Left cardiac atrium (tissue), 4 donors: ENCODE data around the gene MAPK13. TPM values are rescaled to one million over a fixed set of nuclear protein-coding genes. Genes with fewer than 3 reads are reported as not detected.

Experiments
- ATAC-seq, 2 donors: fragments of 200-7000 bp; cut with Tn5 transposase; one replicate each; pipeline ENCODE4 v1.9.1; 2020; ENCODE audit warnings: mild to moderate bottlenecking in 2 of 2, moderate library complexity in 2 of 2
- DNase-seq: peaks from one replicate; pipeline ENCODE4 v3.0.0-alpha.2; 2020
- intact Hi-C, 2 donors: fragments of 100-400 bp; cut with DNase I; formaldehyde crosslinking; loops; one replicate each; pipeline versions ENCODE4 v1.14.1 to v1.15.1; 2022 to 2023
- total RNA-seq, 2 donors: library from RNA; stranded (reverse); fragmentation: NEBNext Ultra II Directional; extraction: Animal tissue kit (Norgen Biotek cat#: 25700); gene quantifications; one replicate each; pipeline ENCODE4 v1.2.1, GENCODE V29; 2021
- donor health status: DM: no; HTN: yes; CAD: no.
- donor health status: DM: no; HTN: yes; CAD: no; lungs with severe emphysema.
- donor health status: DM: yes; HTN: yes; CAD: no.
- donor health status: Dilated cardiomyopathy.

MAPK13 gene
- total RNA-seq, 2 donors from 2014 or later = 1.9 to 4.6 TPM

- DNase-seq = no peak
- intact Hi-C loops = no loop called here
- ATAC-seq = no peak
Measured at GRCh38 chr6:36138667-36139066, 8.4 kb downstream of the MAPK13 start.

GRCh38 chr6:36139431-36139830, 9.1 kb downstream of the MAPK13 start:
- ATAC-seq = no peak
- intact Hi-C loops = no loop called here
- DNase-seq = no peak

- no peak for ATAC-seq
- intact Hi-C loops = no loop called here
- DNase-seq = no peak
Measured at GRCh38 chr6:36139991-36140710, 9.8 kb downstream of the MAPK13 start.

GRCh38 chr6:36141091-36141490, 10.8 kb downstream of the MAPK13 start:
- DNase-seq (no peak), ATAC-seq (no peak)
- intact Hi-C loops = no loop called here

- no peak for DNase-seq
- intact Hi-C loops = no loop called here
- no peak for ATAC-seq
Measured at GRCh38 chr6:36141961-36142360, 11.6 kb downstream of the MAPK13 start.

- intact Hi-C loops = no loop called here
- ATAC-seq (no peak), DNase-seq (no peak)
Measured at GRCh38 chr6:36142971-36143838, 12.9 kb downstream of the MAPK13 start.

- ATAC-seq = no peak
- DNase-seq = no peak
- intact Hi-C loops = no loop called here
Measured at GRCh38 chr6:36145495-36145894, 15.2 kb downstream of the MAPK13 start.

- intact Hi-C loops = no loop called here
- no peak for DNase-seq
- ATAC-seq = no peak
Measured at GRCh38 chr6:36147294-36147693, 17.0 kb downstream of the MAPK13 start.

- peak in 1 of 2 donors; percentile 58 for ATAC-seq
- no peak for DNase-seq
- intact Hi-C loops = no loop called here
Measured at GRCh38 chr6:36149476-36149875, 19.2 kb downstream of the MAPK13 start.

- DNase-seq (no peak), ATAC-seq (peak in 1 of 2 donors; percentile 51)
- intact Hi-C loops = no loop called here
Measured at GRCh38 chr6:36150283-36150682, 20.0 kb downstream of the MAPK13 start.

GRCh38 chr6:36154286-36154685, 24.0 kb downstream of the MAPK13 start:
- ATAC-seq (no peak), DNase-seq (no peak)
- intact Hi-C loops = no loop called here

- ATAC-seq = no peak
- no peak for DNase-seq
- intact Hi-C loops = no loop called here
Measured at GRCh38 chr6:36155662-36156061, 25.3 kb downstream of the MAPK13 start.

GRCh38 chr6:36160147-36160760, 29.9 kb downstream of the MAPK13 start:
- intact Hi-C loops = no loop called here
- ATAC-seq (no peak), DNase-seq (no peak)

GRCh38 chr6:36169023-36170007, 39.0 kb downstream of the MAPK13 start:
- ATAC-seq (no peak), DNase-seq (no peak)
- intact Hi-C loops = no loop called here

GRCh38 chr6:36170704-36171103, 40.4 kb downstream of the MAPK13 start:
- ATAC-seq = no peak
- intact Hi-C loops = no loop called here
- DNase-seq = no peak

- ATAC-seq (no peak), DNase-seq (no peak)
- intact Hi-C loops = no loop called here
Measured at GRCh38 chr6:36171573-36171972, 41.3 kb downstream of the MAPK13 start.

- intact Hi-C loops = no loop called here
- no peak for DNase-seq
- no peak for ATAC-seq
Measured at GRCh38 chr6:36177166-36177565, 46.9 kb downstream of the MAPK13 start.

GRCh38 chr6:36178544-36178943, 48.2 kb downstream of the MAPK13 start:
- DNase-seq (no peak), ATAC-seq (no peak)
- intact Hi-C loops = no loop called here

GRCh38 chr6:36180126-36180525, 49.8 kb downstream of the MAPK13 start:
- intact Hi-C loops = no loop called here
- no peak for ATAC-seq
- no peak for DNase-seq
